ENCODE results near the gene ZNF521. TPM values are rescaled to one million over a fixed set of nuclear protein-coding genes. Genes with fewer than 3 reads are reported as not detected.

ZNF521 gene
- total and polyA plus RNA-seq, 4 donors = 0.50 to 3.7 (median 1.5) TPM

- no peaks in the 10 kb centered on the region for H3K9me3 ChIP-seq (ENCODE audit: control insufficient read depth in 4 of 4, low read length in 3 of 4)
- H3K9ac ChIP-seq (ENCODE audit: low read depth in 1 of 2, low read length in 2 of 2) = no peak overlapping the region
- TF ChIP-seq REST (IDR thresholded peaks at IDR 0.05) (no peak), CTCF (IDR thresholded peaks at IDR 0.05; ENCODE audit: low read depth, low read length, missing input control) (no peak), MAX (IDR thresholded peaks at IDR 0.05) (no peak), ATF3 (IDR thresholded peaks at IDR 0.05) (no peak), RXRA (IDR thresholded peaks at IDR 0.05) (no peak), NR2F2 (IDR thresholded peaks at IDR 0.05) (no peak), YY1 (IDR thresholded peaks at IDR 0.05) (no peak)
- WGBS = 52% methylated on average over 3 of the region's 3 CpGs
- H3K4me3 ChIP-seq (ENCODE audit: low read depth in 1 of 3, low read length in 3 of 3) = no peak overlapping the region
- no peaks in the 10 kb centered on the region for H3K4me1 ChIP-seq (ENCODE audit: control insufficient read depth in 4 of 4, insufficient read depth in 4 of 4, low read length in 3 of 4)
- H3K36me3 ChIP-seq (ENCODE audit: control insufficient read depth in 4 of 4, insufficient read depth in 3 of 4, low read depth in 1 of 4, low read length in 3 of 4) = no peaks in the 10 kb centered on the region
- DNase-seq (ENCODE audit: low spot score) = no peak
- H3K27ac ChIP-seq (ENCODE audit: low read depth in 1 of 2, low read length in 2 of 2) = no peak overlapping the region
- no peaks in the 10 kb centered on the region for H3K27me3 ChIP-seq (ENCODE audit: control insufficient read depth in 4 of 4, insufficient read depth in 4 of 4, low read length in 3 of 4)
Observed at GRCh38 chr18:25100418-25100817, 251.5 kb downstream of the ZNF521 start.

- 53% methylated on average over 3 of the region's 3 CpGs for WGBS
- TF ChIP-seq FOXA2 (IDR thresholded peaks at IDR 0.05) (no peak), YY1 (IDR thresholded peaks at IDR 0.05) (no peak), RAD21 (IDR thresholded peaks at IDR 0.05) (no peak), NR2F2 (IDR thresholded peaks at IDR 0.05) (peak; percentile 72)
- H3K4me3 ChIP-seq (ENCODE audit: low read depth in 1 of 3, low read length in 3 of 3) = no peak overlapping the region
- H3K27me3 ChIP-seq (ENCODE audit: control insufficient read depth in 4 of 4, insufficient read depth in 4 of 4, low read length in 3 of 4) = no peaks in the 10 kb centered on the region
- H3K27ac ChIP-seq (ENCODE audit: low read depth in 1 of 2, low read length in 2 of 2) = no peak overlapping the region
- no peaks in the 10 kb centered on the region for H3K36me3 ChIP-seq (ENCODE audit: control insufficient read depth in 4 of 4, insufficient read depth in 3 of 4, low read depth in 1 of 4, low read length in 3 of 4)
- DNase-seq (ENCODE audit: low spot score) = no peak
- no peaks in the 10 kb centered on the region for H3K9me3 ChIP-seq (ENCODE audit: control insufficient read depth in 4 of 4, low read length in 3 of 4)
- no peaks in the 10 kb centered on the region for H3K4me1 ChIP-seq (ENCODE audit: control insufficient read depth in 4 of 4, insufficient read depth in 4 of 4, low read length in 3 of 4)
- H3K9ac ChIP-seq (ENCODE audit: low read depth in 1 of 2, low read length in 2 of 2) = no peak overlapping the region
Observed at GRCh38 chr18:25099895-25100294, 252.1 kb downstream of the ZNF521 start.

- H3K27me3 ChIP-seq (ENCODE audit: control insufficient read depth in 4 of 4, insufficient read depth in 4 of 4, low read length in 3 of 4) = no peaks in the 10 kb centered on the region
- no peaks in the 10 kb centered on the region for H3K9me3 ChIP-seq (ENCODE audit: control insufficient read depth in 4 of 4, low read length in 3 of 4)
- H3K9ac ChIP-seq (ENCODE audit: low read depth in 1 of 2, low read length in 2 of 2) = no peak overlapping the region
- no peaks in the 10 kb centered on the region for H3K4me1 ChIP-seq (ENCODE audit: control insufficient read depth in 4 of 4, insufficient read depth in 4 of 4, low read length in 3 of 4)
- TF ChIP-seq NR2F2 (IDR thresholded peaks at IDR 0.05) (peak; percentile 21), FOXA1 (IDR thresholded peaks at IDR 0.05) (no peak)
- H3K36me3 ChIP-seq (ENCODE audit: control insufficient read depth in 4 of 4, insufficient read depth in 3 of 4, low read depth in 1 of 4, low read length in 3 of 4) = no peaks in the 10 kb centered on the region
- no peak for DNase-seq (ENCODE audit: low spot score)
- H3K4me3 ChIP-seq (ENCODE audit: low read depth in 1 of 3, low read length in 3 of 3) = no peak overlapping the region
- H3K27ac ChIP-seq (ENCODE audit: low read depth in 1 of 2, low read length in 2 of 2) = no peak overlapping the region
- WGBS = 62% methylated on average over 3 of the region's 3 CpGs
Observed at GRCh38 chr18:25097569-25098056, 254.4 kb downstream of the ZNF521 start.
